ENCODE measurements around the gene ZNF135. TPM values are rescaled to one million over a fixed set of nuclear protein-coding genes. Genes with fewer than 3 reads are reported as not detected.

ZNF135 gene
- total and polyA plus RNA-seq, 2 donors (not counting 3 experiments of a cell fraction or from before 2014, with no cell fraction given), result 1.2 to 1.5 TPM

DNA sequence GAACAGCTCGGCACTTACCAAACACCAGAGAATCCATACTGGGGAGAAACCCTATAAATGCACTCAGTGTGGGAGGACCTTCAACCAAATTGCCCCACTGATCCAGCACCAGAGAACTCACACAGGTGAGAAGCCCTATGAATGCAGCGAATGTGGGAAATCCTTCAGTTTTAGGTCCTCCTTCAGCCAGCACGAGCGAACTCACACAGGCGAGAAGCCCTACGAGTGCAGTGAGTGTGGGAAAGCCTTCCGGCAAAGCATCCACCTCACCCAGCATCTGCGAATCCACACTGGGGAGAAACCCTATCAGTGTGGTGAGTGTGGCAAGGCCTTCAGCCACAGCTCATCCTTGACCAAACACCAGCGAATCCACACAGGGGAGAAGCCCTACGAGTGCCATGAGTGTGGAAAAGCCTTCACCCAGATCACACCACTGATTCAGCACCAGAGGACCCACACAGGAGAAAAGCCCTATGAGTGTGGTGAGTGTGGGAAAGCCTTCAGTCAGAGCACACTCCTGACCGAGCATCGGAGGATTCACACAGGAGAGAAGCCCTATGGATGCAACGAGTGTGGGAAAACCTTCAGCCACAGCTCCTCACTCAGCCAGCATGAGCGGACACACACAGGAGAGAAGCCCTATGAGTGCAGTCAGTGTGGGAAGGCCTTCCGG is 8.3 kb downstream of the ZNF135 start:
- H3K9me3 ChIP-seq (replicated peaks; ENCODE audit: control insufficient read depth, insufficient read depth, low read length), result peaks cover 9% of the 10 kb centered on the region
- no peak overlapping the region for H3K4me3 ChIP-seq (replicated peaks in 1 of 3; ENCODE audit: insufficient read depth in 1 of 3, low read depth in 1 of 3, low read length in 3 of 3)
- no peak for TF ChIP-seq EZH2 (IDR thresholded peaks at IDR 0.05; ENCODE audit: borderline replicate concordance, low read depth, low read length, severe bottlenecking)
- TF ChIP-seq POLR2AphosphoS5 (IDR thresholded peaks at IDR 0.05; ENCODE audit: insufficient read depth, low read depth, low read length), result no peak
- TF ChIP-seq POLR2A (IDR thresholded peaks at IDR 0.05; ENCODE audit: low read depth, low read length), result no peak
- no peak for TF ChIP-seq GATA2 (IDR thresholded peaks at IDR 0.05; ENCODE audit: insufficient read depth, insufficient read length, low read depth, low read length)
- TF ChIP-seq FOS (IDR thresholded peaks at IDR 0.05; ENCODE audit: borderline replicate concordance, insufficient read depth, low read length), result no peak
- TF ChIP-seq, protein P1, sequence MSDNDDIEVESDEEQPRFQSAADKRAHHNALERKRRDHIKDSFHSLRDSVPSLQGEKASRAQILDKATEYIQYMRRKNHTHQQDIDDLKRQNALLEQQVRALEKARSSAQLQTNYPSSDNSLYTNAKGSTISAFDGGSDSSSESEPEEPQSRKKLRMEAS (IDR thresholded peaks at IDR 0.05; ENCODE audit: insufficient read depth, insufficient read length), result no peak
- TF ChIP-seq JUN (IDR thresholded peaks at IDR 0.05; ENCODE audit: borderline replicate concordance, insufficient read depth, insufficient read length, low read depth), result no peak
- H3K36me3 ChIP-seq (ENCODE audit: control insufficient read depth in 2 of 2, extremely low read depth in 1 of 2, insufficient read depth in 2 of 2, low read length in 2 of 2), result no peaks in the 10 kb centered on the region
- no peak overlapping the region for H3K9ac ChIP-seq (replicated peaks; ENCODE audit: extremely low read depth, insufficient read depth, low read length)
- H3K4me2 ChIP-seq (ENCODE audit: insufficient read depth, low read length), result no peak overlapping the region
- dilution Hi-C loops (cut with MboI; ENCODE audit: extremely low pct_ligation_motif_present, low sequenced_read_pairs) (no loop called here), intact Hi-C loops (cut with micrococcal nuclease) (no loop called here)
- ChIA-PET CTCF (no interaction called here), POLR2A (no interaction called here)
- FAIRE-seq (no peak), DNase-seq (ENCODE audit: low read depth, low spot score) (no peak)
- H3K27ac ChIP-seq (ENCODE audit: insufficient read depth, low read depth, low read length), result no peak overlapping the region
- H3K9me1 ChIP-seq (replicated peaks; ENCODE audit: control insufficient read depth, extremely low read depth, insufficient read depth, low read length), result no peaks in the 10 kb centered on the region
- H4K20me1 ChIP-seq (replicated peaks; ENCODE audit: control insufficient read depth, extremely low read depth, insufficient read depth, low read length), result no peaks in the 10 kb centered on the region
- no peaks in the 10 kb centered on the region for H3K27me3 ChIP-seq (ENCODE audit: control insufficient read depth in 2 of 2, insufficient read depth in 2 of 2, low read length in 2 of 2)
- H2AFZ ChIP-seq (ENCODE audit: low read depth, low read length), result no peak overlapping the region
- no peaks in the 10 kb centered on the region for H3K79me2 ChIP-seq (ENCODE audit: control insufficient read depth, insufficient read depth, low read length)
- no TSS peak for BruUV-seq (replicated peaks)
- no peaks in the 10 kb centered on the region for H3K4me1 ChIP-seq (ENCODE audit: control insufficient read depth, extremely low read depth, insufficient read depth, low read length)

DNA sequence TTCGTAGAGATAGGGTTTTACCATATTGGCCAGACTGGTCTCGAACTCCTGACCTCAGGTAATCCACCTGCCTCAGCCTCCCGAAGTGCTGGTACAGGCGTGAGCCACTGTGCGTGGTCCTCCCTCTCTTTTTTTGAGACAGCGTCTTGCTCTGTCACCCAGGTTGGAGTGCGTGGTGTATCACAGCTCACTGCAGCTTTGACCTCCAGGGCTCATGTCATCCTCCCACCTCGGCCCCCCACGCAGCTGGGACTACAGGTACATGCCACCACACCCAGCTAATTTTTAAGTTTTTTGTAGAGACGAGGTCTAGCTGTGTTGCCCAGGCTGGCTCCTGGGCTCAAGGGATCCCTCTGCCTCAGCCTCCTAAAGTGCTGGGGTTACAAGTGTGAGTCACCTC is 20.7 kb downstream of the ZNF135 start:
- FAIRE-seq, result no peak
- CTCF ChIA-PET, result no interaction called here
- Histone ChIP-seq H3K4me2 (ENCODE audit: insufficient read depth, low read length) (no peak overlapping the region), H3K9ac (replicated peaks; ENCODE audit: extremely low read depth, insufficient read depth, low read length) (no peak overlapping the region), H3K27me3 (ENCODE audit: control insufficient read depth in 2 of 2, insufficient read depth in 2 of 2, low read length in 2 of 2) (no peaks in the 10 kb centered on the region), H2AFZ (ENCODE audit: low read depth, low read length) (no peak overlapping the region), H3K79me2 (ENCODE audit: control insufficient read depth, insufficient read depth, low read length) (no peaks in the 10 kb centered on the region), H3K4me3 (replicated peaks in 1 of 3; ENCODE audit: insufficient read depth in 1 of 3, low read depth in 1 of 3, low read length in 3 of 3) (no peak overlapping the region), H3K27ac (ENCODE audit: insufficient read depth, low read depth, low read length) (no peak overlapping the region), H4K20me1 (replicated peaks; ENCODE audit: control insufficient read depth, extremely low read depth, insufficient read depth, low read length) (no peaks in the 10 kb centered on the region), H3K9me1 (replicated peaks; ENCODE audit: control insufficient read depth, extremely low read depth, insufficient read depth, low read length) (no peaks in the 10 kb centered on the region), H3K9me3 (replicated peaks; ENCODE audit: control insufficient read depth, insufficient read depth, low read length) (no peaks in the 10 kb centered on the region), H3K36me3 (ENCODE audit: control insufficient read depth in 2 of 2, extremely low read depth in 1 of 2, insufficient read depth in 2 of 2, low read length in 2 of 2) (no peaks in the 10 kb centered on the region), H3K4me1 (ENCODE audit: control insufficient read depth, extremely low read depth, insufficient read depth, low read length) (no peaks in the 10 kb centered on the region)
- no TSS peak for BruUV-seq (replicated peaks)
- DNase-seq (ENCODE audit: low read depth, low spot score), result no peak
- TF ChIP-seq EZH2 (IDR thresholded peaks at IDR 0.05; ENCODE audit: borderline replicate concordance, low read depth, low read length, severe bottlenecking) (no peak), POLR2AphosphoS5 (IDR thresholded peaks at IDR 0.05; ENCODE audit: insufficient read depth, low read depth, low read length) (no peak), FOS (IDR thresholded peaks at IDR 0.05; ENCODE audit: borderline replicate concordance, insufficient read depth, low read length) (no peak), POLR2A (IDR thresholded peaks at IDR 0.05; ENCODE audit: low read depth, low read length) (no peak), JUN (IDR thresholded peaks at IDR 0.05; ENCODE audit: borderline replicate concordance, insufficient read depth, insufficient read length, low read depth) (no peak), MYC (IDR thresholded peaks at IDR 0.05; ENCODE audit: low read depth, low read length) (no peak)
- TF ChIP-seq, protein P2, sequence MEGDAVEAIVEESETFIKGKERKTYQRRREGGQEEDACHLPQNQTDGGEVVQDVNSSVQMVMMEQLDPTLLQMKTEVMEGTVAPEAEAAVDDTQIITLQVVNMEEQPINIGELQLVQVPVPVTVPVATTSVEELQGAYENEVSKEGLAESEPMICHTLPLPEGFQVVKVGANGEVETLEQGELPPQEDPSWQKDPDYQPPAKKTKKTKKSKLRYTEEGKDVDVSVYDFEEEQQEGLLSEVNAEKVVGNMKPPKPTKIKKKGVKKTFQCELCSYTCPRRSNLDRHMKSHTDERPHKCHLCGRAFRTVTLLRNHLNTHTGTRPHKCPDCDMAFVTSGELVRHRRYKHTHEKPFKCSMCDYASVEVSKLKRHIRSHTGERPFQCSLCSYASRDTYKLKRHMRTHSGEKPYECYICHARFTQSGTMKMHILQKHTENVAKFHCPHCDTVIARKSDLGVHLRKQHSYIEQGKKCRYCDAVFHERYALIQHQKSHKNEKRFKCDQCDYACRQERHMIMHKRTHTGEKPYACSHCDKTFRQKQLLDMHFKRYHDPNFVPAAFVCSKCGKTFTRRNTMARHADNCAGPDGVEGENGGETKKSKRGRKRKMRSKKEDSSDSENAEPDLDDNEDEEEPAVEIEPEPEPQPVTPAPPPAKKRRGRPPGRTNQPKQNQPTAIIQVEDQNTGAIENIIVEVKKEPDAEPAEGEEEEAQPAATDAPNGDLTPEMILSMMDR (IDR thresholded peaks at IDR 0.05; ENCODE audit: extremely low read depth in 1 of 2, insufficient read depth in 1 of 2, low read depth in 1 of 2, low read length in 2 of 2), result no peak
- TF ChIP-seq, protein P1 (IDR thresholded peaks at IDR 0.05; ENCODE audit: insufficient read depth, insufficient read length), result no peak
- intact Hi-C loops (cut with micrococcal nuclease) (no loop called here), dilution Hi-C loops (cut with MboI; ENCODE audit: extremely low pct_ligation_motif_present, low sequenced_read_pairs) (no loop called here)
- POLR2A ChIA-PET, result no interaction called here
